ENCODE measurements around the gene COL18A1.

COL18A1 gene

GRCh38 chr21:45511661-45512431 is 106.9 kb downstream of the COL18A1 start:
- H3K4me3 ChIP-seq (ENCODE audit: control insufficient read depth, low read depth, low read length) = no peak overlapping the region
- no peak for DNase-seq (ENCODE audit: low read depth)
- TF ChIP-seq CTCF (conservative IDR thresholded peaks at IDR 0.05; ENCODE audit: control insufficient read depth, insufficient read depth, low read depth, low read length) = no peak

- H3K4me3 ChIP-seq (ENCODE audit: control insufficient read depth, low read depth, low read length) = no peak overlapping the region
These were observed 107.6 kb downstream of the COL18A1 start for GRCh38 chr21:45512626-45513002.

GRCh38 chr21:45513003-45513717 is 108.2 kb downstream of the COL18A1 start:
- no peak overlapping the region for H3K4me3 ChIP-seq (ENCODE audit: control insufficient read depth, low read depth, low read length)
- no peak for TF ChIP-seq CTCF (conservative IDR thresholded peaks at IDR 0.05; ENCODE audit: control insufficient read depth, insufficient read depth, low read depth, low read length)
- no peak for DNase-seq (ENCODE audit: low read depth)

More at GRCh38 chr21:45512626-45513002, 107.6 kb downstream of the COL18A1 start:
- DNase-seq (ENCODE audit: low read depth) = no peak
- no peak for TF ChIP-seq CTCF (conservative IDR thresholded peaks at IDR 0.05; ENCODE audit: control insufficient read depth, insufficient read depth, low read depth, low read length)

- DNase-seq (ENCODE audit: low read depth) = no peak
- no peak overlapping the region for H3K4me3 ChIP-seq (ENCODE audit: control insufficient read depth, low read depth, low read length)
- no peak for TF ChIP-seq CTCF (conservative IDR thresholded peaks at IDR 0.05; ENCODE audit: control insufficient read depth, insufficient read depth, low read depth, low read length)
These were observed 108.9 kb downstream of the COL18A1 start for GRCh38 chr21:45513741-45514310.

- TF ChIP-seq CTCF (conservative IDR thresholded peaks at IDR 0.05; ENCODE audit: control insufficient read depth, insufficient read depth, low read depth, low read length) = no peak
- no peak overlapping the region for H3K4me3 ChIP-seq (ENCODE audit: control insufficient read depth, low read depth, low read length)
- DNase-seq (ENCODE audit: low read depth) = no peak
These were observed 109.5 kb downstream of the COL18A1 start for GRCh38 chr21:45514311-45515021.

- TF ChIP-seq CTCF (conservative IDR thresholded peaks at IDR 0.05; ENCODE audit: control insufficient read depth, insufficient read depth, low read depth, low read length) = no peak
- DNase-seq (ENCODE audit: low read depth) = no peak
- no peak overlapping the region for H3K4me3 ChIP-seq (ENCODE audit: control insufficient read depth, low read depth, low read length)
These were observed 110.5 kb downstream of the COL18A1 start for GRCh38 chr21:45515241-45516061.

Data from fibroblast of mammary gland (primary cell).